ENCODE data around the gene TRIP12.
A peak's percentile ranks its signal among the peaks of the same experiment; 100 is the strongest.
"Not testable (repeated sequence)": the region's sequence is repeated elsewhere in the genome, so short reads cannot be mapped to it uniquely, and the experiment has no call there.

Gene TRIP12

GRCh38 chr2:229725716-229726574 is 195.9 kb downstream of the TRIP12 start:
- no peak for DNase-seq (ENCODE audit: low read depth)
- H3K4me3 ChIP-seq (ENCODE audit: low read depth, low read length): no peak overlapping the region
- no peak for TF ChIP-seq CTCF (IDR thresholded peaks at IDR 0.05; ENCODE audit: insufficient read depth, low read depth, low read length, missing control alignments)

GRCh38 chr2:229723192-229723591 is 198.6 kb downstream of the TRIP12 start:
- DNase-seq (ENCODE audit: low read depth); H3K4me3 ChIP-seq (ENCODE audit: low read depth, low read length): not testable (repeated sequence)

- H3K4me3 ChIP-seq (ENCODE audit: low read depth, low read length): no peak overlapping the region
- DNase-seq (ENCODE audit: low read depth): no peak
- TF ChIP-seq CTCF (IDR thresholded peaks at IDR 0.05; ENCODE audit: insufficient read depth, low read depth, low read length, missing control alignments): no peak
Measured at GRCh38 chr2:229719926-229720647, 201.7 kb downstream of the TRIP12 start.

DNA sequence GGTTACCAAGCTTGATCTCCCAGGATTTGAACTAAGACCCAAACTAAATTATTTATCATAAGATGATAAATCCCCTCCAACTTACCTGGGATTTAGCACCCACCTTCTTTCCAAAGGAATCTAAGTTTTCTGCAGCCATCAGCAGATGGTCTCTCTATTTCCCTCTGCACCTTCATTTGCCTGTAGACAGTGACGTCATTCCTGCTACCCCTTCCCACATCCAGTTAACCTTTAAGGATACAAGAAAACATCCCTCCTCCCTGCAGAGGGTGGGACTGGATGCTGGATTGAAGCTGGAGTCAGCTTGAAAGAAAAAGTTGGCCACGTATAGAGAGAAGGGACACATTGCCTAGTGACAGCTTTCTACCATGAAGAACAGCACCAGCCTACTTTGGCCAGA is 203.8 kb downstream of the TRIP12 start:
- no peak for DNase-seq (ENCODE audit: low read depth)
- no peak for TF ChIP-seq CTCF (IDR thresholded peaks at IDR 0.05; ENCODE audit: insufficient read depth, low read depth, low read length, missing control alignments)
- no peak overlapping the region for H3K4me3 ChIP-seq (ENCODE audit: low read depth, low read length)

DNA sequence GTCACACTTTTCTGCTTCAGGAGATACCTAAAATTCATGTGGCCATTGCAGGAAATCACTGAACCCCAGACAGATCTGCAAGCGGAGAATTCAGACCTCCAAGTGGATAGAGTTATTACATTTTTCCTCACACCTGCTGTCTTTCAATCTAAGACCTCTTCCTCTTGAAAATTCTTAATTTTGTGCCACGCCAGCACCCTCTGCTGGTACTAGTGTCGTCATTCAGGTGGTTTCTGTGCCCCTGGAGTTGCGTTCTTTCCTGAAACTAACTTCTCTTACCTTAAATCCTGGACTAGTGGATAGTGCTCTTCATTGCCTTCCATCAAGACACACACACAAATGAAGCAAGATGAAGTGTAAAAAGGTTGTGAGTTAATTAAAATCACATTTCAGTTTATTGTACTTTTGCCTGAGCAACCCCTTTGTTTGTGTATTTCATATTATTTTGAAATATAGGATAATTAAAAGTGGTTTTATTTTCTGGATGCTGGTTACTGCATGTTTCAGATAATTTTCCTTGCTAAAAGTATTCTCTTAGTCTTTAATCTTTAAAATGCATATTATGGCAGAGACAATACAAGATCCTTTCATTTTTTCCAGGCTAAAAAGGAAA is 205.8 kb downstream of the TRIP12 start:
- no peak overlapping the region for H3K4me3 ChIP-seq (ENCODE audit: low read depth, low read length)
- peak; percentile 45 for DNase-seq (ENCODE audit: low read depth)

GRCh38 chr2:229714736-229715541 is 206.9 kb downstream of the TRIP12 start:
- peak; percentile 44 for DNase-seq (ENCODE audit: low read depth)
- TF ChIP-seq CTCF (IDR thresholded peaks at IDR 0.05; ENCODE audit: insufficient read depth, low read depth, low read length, missing control alignments): no peak
- peak overlapping the region; percentile 29 for H3K4me3 ChIP-seq (ENCODE audit: low read depth, low read length)

More for the DNA sequence above, 205.8 kb downstream of the TRIP12 start:
- TF ChIP-seq CTCF (IDR thresholded peaks at IDR 0.05; ENCODE audit: insufficient read depth, low read depth, low read length, missing control alignments): peak; percentile 45
